GM18873 (cell line): ENCODE measurements around the gene USP48.
"Not testable (repeated sequence)": the region's sequence is repeated elsewhere in the genome, so short reads cannot be mapped to it uniquely, and the experiment has no call there.

Experiments used
- ATAC-seq: cut with Tn5 transposase; IDR thresholded peaks from one replicate; pipeline ENCODE4 v1.9.1; 2021; ENCODE audit warnings: mild to moderate bottlenecking, moderate library complexity, moderate number of reproducible peaks; ENCODE audit not compliant: unreplicated experiment, low FRiP score

Gene USP48

GRCh38 chr1:21776925-21777324 is 6.0 kb downstream of the USP48 start:
- ATAC-seq, result not testable (repeated sequence)

- ATAC-seq, result no peak
Measured at GRCh38 chr1:21775985-21776562, 6.9 kb downstream of the USP48 start.

DNA sequence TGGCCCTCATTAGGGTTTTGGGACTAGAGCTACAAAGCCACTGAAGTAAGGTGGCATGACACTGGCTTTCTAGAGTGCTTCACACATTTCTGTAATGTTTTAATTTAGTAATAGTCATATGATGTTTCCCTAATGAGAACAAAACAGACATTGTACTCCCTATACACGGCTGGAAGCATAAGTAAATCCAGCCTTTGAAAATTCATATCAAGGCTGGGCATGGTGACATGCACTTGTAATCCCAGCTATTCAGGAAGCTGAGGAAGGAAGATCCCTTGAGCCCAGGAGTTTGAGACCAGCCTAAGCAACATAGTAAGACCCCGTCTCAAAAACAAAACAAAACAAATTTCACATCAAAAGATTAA is 7.4 kb downstream of the USP48 start:
- ATAC-seq, result no peak

GRCh38 chr1:21774835-21775549 is 8.0 kb downstream of the USP48 start:
- ATAC-seq, result no peak

GRCh38 chr1:21773585-21773984 is 9.4 kb downstream of the USP48 start:
- no peak for ATAC-seq

- not testable (repeated sequence) for ATAC-seq
Measured at GRCh38 chr1:21771672-21772071, 11.3 kb downstream of the USP48 start.

DNA sequence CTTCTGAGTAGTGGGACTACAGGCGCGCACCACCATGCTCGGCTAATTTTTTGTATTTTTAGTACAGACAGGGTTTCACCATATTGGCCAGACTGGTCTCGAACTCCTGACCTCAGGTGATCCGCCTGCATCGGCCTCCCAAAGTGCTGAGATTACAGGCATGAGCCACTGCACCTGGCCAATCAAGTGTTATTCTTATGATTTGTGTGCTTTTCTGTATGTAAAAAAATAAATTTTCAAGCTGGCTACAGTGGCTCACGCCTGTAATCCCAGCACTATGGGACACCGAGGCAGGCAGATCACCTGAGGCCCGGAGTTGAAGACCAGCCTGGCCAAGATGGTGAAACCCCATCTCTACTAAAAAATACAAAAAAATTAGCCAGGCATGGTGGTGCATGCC is 12.3 kb downstream of the USP48 start:
- not testable (repeated sequence) for ATAC-seq

- ATAC-seq, result no peak
Measured at GRCh38 chr1:21770201-21770600, 12.7 kb downstream of the USP48 start.

DNA sequence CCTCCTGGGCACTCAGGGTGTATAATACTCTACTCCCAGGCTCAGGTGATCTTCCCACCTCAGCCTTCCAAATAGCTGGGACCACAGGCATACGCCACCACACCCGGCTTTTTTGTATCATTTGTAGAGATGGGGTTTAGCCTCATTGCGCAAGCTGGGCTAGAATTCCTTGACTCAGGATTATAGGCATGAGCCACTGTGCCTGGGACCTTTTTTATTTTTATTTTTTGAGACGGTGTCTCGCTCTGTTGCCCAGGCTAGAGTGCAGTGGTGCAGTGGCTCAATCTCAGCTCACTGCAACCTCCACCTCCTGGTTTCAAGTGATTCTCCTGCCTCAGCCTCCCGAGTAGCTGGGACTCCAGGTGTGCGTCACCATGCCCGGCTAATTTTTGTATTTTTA is 15.8 kb downstream of the USP48 start:
- ATAC-seq, result not testable (repeated sequence)

DNA sequence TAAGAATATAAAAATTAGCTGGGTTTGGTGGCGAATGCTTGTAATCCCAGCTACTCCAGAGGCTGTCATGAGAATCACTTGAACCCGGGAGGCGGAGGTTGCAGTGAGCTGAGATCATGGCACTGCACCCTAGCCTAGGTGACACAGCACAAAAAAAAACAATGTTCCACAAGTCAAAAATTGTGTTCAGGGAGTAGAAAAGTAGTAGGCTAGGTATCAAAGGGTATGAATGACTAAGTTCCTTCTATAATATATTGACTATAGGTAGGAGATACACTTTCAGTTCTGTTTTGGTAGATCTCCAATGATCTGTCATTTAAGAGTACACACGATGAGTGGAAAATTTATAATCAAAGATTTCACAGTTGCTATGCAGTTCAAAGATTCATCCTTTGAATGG is 16.7 kb downstream of the USP48 start:
- ATAC-seq, result no peak

DNA sequence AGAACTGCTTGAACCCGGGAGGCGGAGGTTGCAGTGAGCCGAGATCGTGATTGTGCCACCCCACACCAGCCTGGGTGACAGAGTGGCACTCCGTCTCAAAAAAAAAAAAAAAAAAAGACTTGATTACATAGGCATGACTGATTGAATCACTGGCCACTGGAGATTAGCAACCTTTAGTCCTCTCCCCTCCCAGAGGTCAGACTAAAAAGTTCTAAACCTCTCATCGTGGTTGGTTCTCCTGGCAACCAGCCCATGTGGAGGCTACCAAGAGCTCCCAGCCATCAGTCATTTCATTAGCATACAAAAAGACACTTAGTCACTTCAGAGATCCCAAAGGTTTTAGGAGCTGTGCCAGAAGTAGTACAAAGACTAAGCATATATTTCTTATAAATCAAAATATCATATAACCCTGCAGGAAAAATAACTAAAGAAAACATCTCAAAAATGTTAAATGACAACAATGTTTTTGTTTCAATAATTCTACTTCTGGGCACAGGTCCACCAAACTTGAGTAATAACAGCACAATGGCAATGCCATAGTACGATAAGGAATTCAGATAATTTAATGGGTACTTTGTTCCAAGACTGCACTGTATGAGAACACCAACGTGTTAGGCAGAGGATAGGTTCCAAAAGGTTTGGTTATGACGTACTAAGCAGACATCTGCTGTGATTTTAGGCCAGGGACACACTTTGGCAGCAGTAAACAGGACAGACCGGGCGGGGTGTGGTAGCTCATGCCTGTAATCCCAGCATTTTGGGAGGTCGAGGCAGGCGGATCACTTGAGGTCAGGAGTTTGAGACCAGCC is 18.1 kb downstream of the USP48 start:
- ATAC-seq, result no peak

GRCh38 chr1:21763694-21764419 is 19.1 kb downstream of the USP48 start:
- no peak for ATAC-seq

- no peak for ATAC-seq
Measured at GRCh38 chr1:21763236-21763635, 19.7 kb downstream of the USP48 start.

DNA sequence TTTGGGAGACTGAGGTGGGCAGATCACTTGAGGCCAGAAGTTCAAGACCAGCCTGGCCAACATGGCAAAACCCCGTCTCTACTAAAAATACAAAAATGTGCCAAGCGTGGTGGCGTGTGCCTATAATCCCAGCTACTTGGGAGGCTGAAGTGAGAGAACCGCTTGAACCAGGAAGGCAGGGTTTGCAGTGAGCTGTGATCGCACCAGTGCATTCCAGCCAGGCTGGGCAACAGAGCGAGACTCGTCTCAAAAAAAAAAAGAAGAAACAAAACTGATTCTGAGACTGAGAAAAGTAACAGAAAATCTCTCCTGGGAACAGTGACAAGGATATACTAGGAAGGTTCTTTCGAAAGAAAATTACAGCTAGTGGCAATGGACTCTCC is 20.9 kb downstream of the USP48 start:
- no peak for ATAC-seq

GRCh38 chr1:21761052-21761451 is 21.9 kb downstream of the USP48 start:
- ATAC-seq, result no peak

- ATAC-seq, result no peak
Measured at GRCh38 chr1:21759818-21760217, 23.1 kb downstream of the USP48 start.

GRCh38 chr1:21759182-21759581 is 23.8 kb downstream of the USP48 start:
- no peak for ATAC-seq

DNA sequence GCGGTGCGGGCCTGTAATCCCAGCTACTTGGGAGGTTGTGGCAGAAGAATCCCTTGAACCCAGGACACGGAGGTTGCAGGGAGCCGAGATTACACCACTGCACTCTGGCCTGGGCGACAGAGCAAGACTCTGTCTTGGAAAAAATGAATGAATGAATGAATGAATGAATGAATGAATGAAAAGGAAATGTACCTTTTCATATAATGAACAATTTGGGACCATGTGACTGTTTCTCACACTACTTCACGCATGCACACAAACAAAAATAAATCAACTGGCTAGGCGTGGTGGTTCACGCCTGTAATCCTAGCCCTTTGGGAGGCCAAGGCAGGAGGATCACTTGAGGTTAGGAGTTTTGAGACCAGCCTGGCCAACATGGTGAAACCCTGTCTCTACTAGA is 24.3 kb downstream of the USP48 start:
- no peak for ATAC-seq

DNA sequence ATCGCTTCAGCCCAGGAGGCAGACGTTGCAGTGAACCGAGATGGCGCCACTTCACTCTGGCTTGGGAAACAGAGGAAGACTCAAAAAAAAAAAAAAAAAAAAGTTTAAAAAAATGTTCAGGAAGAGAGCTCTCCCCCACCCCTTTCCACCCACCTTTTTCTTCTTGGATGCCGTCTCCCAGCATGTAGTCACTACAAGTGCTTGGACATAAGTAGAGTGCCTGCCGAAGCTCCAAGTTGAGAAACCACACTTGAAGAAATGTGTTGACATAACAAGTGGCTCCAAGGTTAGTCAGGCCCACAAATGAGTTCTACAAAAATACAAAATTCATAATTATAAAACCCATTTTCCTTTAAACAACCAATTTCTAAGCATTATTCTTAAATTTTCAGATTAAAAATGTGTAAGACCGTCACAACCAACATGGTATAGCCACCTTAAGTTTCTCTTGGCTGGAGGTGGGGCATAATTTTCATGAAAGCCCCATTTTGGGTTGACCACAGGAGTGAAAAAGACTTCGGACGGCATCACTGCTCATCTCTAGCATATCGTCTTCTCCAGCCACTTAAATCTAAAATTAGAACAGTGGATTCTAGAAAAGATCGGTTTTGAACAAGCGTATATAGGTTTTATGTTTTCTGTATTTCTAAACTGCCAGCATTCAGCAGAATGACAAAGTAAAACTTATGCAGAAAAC is 26.4 kb downstream of the USP48 start:
- no peak for ATAC-seq

GRCh38 chr1:21755067-21755466 is 27.9 kb downstream of the USP48 start:
- ATAC-seq, result no peak
